H1 (cell line): Measurements from ENCODE around the gene GLYR1. TPM values are rescaled to one million over a fixed set of nuclear protein-coding genes. Genes with fewer than 3 reads are reported as not detected.
A peak's percentile ranks its signal among the peaks of the same experiment; 100 is the strongest.

Source experiments
- CTCF ChIA-PET: fragments of 300-600 bp; sonication (Branson Sonifier 250); formaldehyde crosslinking; loops from one replicate; lab custom pipeline; 2021; ENCODE audit not compliant: partially characterized antibody; lab: Charles Lee
- POLR2A ChIA-PET: fragments of 300-600 bp; sonication (Branson Sonifier 250); formaldehyde crosslinking; loops from one replicate; lab custom pipeline; 2021; ENCODE audit warnings: inconsistent platforms; ENCODE audit not compliant: partially characterized antibody; lab: Charles Lee
- DNase-seq, 2 experiments: peaks; one replicate each; pipeline versions ENCODE4 v3.0.0 to v3.0.0-alpha.2; 2010 to 2022; ENCODE audit warnings: low spot score in 2 of 2, low read depth in 1 of 2, mixed read lengths in 1 of 2
- FAIRE-seq: peaks from 2 replicates; lab custom pipeline; 2011; peaks lifted over from hg19 to GRCh38; lab: Jason Lieb, UNC
- H2AFZ ChIP-seq: 2 replicates; pipeline ENCODE4 v1.8.1; 2012; ENCODE audit warnings: low read length, inconsistent platforms
- H2AK5ac ChIP-seq: 2 replicates; pipeline ENCODE4 v1.6.1; 2013; ENCODE audit warnings: low read depth, low read length
- H2BK120ac ChIP-seq: replicated peaks from 2 replicates; pipeline ENCODE3; 2013; ENCODE audit warnings: low read depth, low read length, inconsistent platforms
- H2BK12ac ChIP-seq: 2 replicates; pipeline ENCODE4 v1.6.1; 2013; ENCODE audit warnings: low read depth, low read length
- H2BK15ac ChIP-seq: 2 replicates; pipeline ENCODE4 v1.6.1; 2013; ENCODE audit warnings: low read length
- H2BK20ac ChIP-seq: 2 replicates; pipeline ENCODE4 v1.6.1; 2013; ENCODE audit warnings: low read length
- H2BK5ac ChIP-seq: 2 replicates; pipeline ENCODE4 v1.6.1; 2013; ENCODE audit warnings: low read depth, low read length
- H3K14ac ChIP-seq: 2 replicates; pipeline ENCODE4 v1.6.1; 2013; ENCODE audit warnings: inconsistent platforms; ENCODE audit not compliant: insufficient read length
- H3K18ac ChIP-seq: 2 replicates; pipeline ENCODE4 v1.6.1; 2013; ENCODE audit warnings: low read length; ENCODE audit errors: extremely low read depth
- H3K23ac ChIP-seq: 2 replicates; pipeline ENCODE4 v1.6.1; 2013; ENCODE audit warnings: inconsistent platforms; ENCODE audit not compliant: insufficient read length
- H3K23me2 ChIP-seq: 2 replicates; pipeline ENCODE4 v1.6.1; 2013; ENCODE audit warnings: low read depth, low read length
- H3K27ac ChIP-seq: 2 replicates; pipeline ENCODE4 v1.6.1; 2011; ENCODE audit warnings: low read depth, low read length, inconsistent platforms
- H3K27me3 ChIP-seq, 4 experiments: replicated peaks in 1 of 4; 1 replicate in 1 of 4; 2 replicates in 3 of 4; pipeline versions ENCODE4 v1.6.1 to v1.8.1; 2011 to 2013; ENCODE audit warnings: low read length in 3 of 4, mild to moderate bottlenecking in 3 of 4, inconsistent platforms in 2 of 4, mixed read lengths in 2 of 4, moderate library complexity in 1 of 4; ENCODE audit not compliant: control insufficient read depth in 3 of 4, insufficient read depth in 3 of 4; ENCODE audit errors: extremely low read depth in 1 of 4
- H3K36me3 ChIP-seq, 4 experiments: 2 replicates each; pipeline versions ENCODE4 v1.6.1 to v1.8.1; 2011 to 2013; ENCODE audit warnings: mild to moderate bottlenecking in 4 of 4, low read length in 3 of 4, moderate library complexity in 2 of 4, control low read depth in 1 of 4, inconsistent platforms in 1 of 4; ENCODE audit not compliant: insufficient read depth in 4 of 4, control insufficient read depth in 2 of 4
- H3K4ac ChIP-seq: replicated peaks from 2 replicates; pipeline ENCODE3; 2013; ENCODE audit warnings: low read length, low read depth, mixed read lengths, inconsistent platforms; ENCODE audit not compliant: insufficient read length
- H3K4me1 ChIP-seq, 4 experiments: replicated peaks in 1 of 4; 1 replicate in 1 of 4; 2 replicates in 3 of 4; pipeline versions ENCODE4 v1.6.1 to v1.8.1; 2011 to 2013; ENCODE audit warnings: low read length in 3 of 4, inconsistent platforms in 2 of 4, mixed read lengths in 1 of 4; ENCODE audit not compliant: insufficient read depth in 4 of 4, control insufficient read depth in 3 of 4
- H3K4me2 ChIP-seq, 2 experiments: 2 replicates each; pipeline versions ENCODE4 v1.6.1 to v1.8.1; 2011 to 2013; ENCODE audit warnings: low read depth in 2 of 2, low read length in 2 of 2, control low read depth in 1 of 2, inconsistent platforms in 1 of 2, mild to moderate bottlenecking in 1 of 2; ENCODE audit not compliant: insufficient read depth in 1 of 2
- H3K4me3 ChIP-seq, 4 experiments: fragments of 200-600, 300-600 bp in 1 of 4; sonication (generic), shearing (Covaris generic), sonication (Bioruptor Twin) in 1 of 4; 2 replicates each; pipeline versions ENCODE4 v1.5.1 to v1.8.1; 2011 to 2016; ENCODE audit warnings: low read length in 4 of 4, low read depth in 3 of 4, control low read depth in 2 of 4, inconsistent platforms in 2 of 4, mild to moderate bottlenecking in 2 of 4, mixed read lengths in 1 of 4, moderate library complexity in 1 of 4; ENCODE audit not compliant: insufficient read depth in 2 of 4; ENCODE audit errors: extremely low read depth in 1 of 4
- H3K56ac ChIP-seq: replicated peaks from 2 replicates; pipeline ENCODE3; 2013; ENCODE audit warnings: low read depth, mild to moderate bottlenecking, mixed read lengths, low read length, inconsistent platforms; ENCODE audit not compliant: insufficient read length
- H3K79me1 ChIP-seq: 2 replicates; pipeline ENCODE4 v1.6.1; 2013; ENCODE audit warnings: low read depth, low read length, control low read depth
- H3K79me2 ChIP-seq, 2 experiments: 2 replicates each; pipeline versions ENCODE4 v1.6.1 to v1.8.1; 2012 to 2013; ENCODE audit warnings: low read length in 2 of 2, mild to moderate bottlenecking in 2 of 2, inconsistent platforms in 1 of 2; ENCODE audit not compliant: insufficient read depth in 2 of 2, control insufficient read depth in 1 of 2
- H3K9ac ChIP-seq, 4 experiments: replicated peaks in 1 of 4; 1 replicate in 1 of 4; 2 replicates in 3 of 4; pipeline versions ENCODE4 v1.6.1 to v1.8.1; 2011 to 2013; ENCODE audit warnings: low read depth in 3 of 4, low read length in 3 of 4, control low read depth in 2 of 4, mild to moderate bottlenecking in 2 of 4, moderate library complexity in 2 of 4, inconsistent platforms in 1 of 4; ENCODE audit errors: extremely low read depth in 1 of 4
- H3K9me3 ChIP-seq, 2 experiments: 2 replicates each; pipeline versions ENCODE4 v1.6.1 to v1.8.1; 2012 to 2013; ENCODE audit warnings: mild to moderate bottlenecking in 2 of 2, moderate library complexity in 2 of 2, control low read depth in 1 of 2, inconsistent platforms in 1 of 2, low read depth in 1 of 2, low read length in 1 of 2, mixed read lengths in 1 of 2; ENCODE audit not compliant: insufficient read depth in 2 of 2
- H4K20me1 ChIP-seq, 2 experiments: replicated peaks in 1 of 2; 2 replicates each; pipeline versions ENCODE3 to v1.8.1; 2011 to 2013; ENCODE audit warnings: inconsistent platforms in 2 of 2, low read length in 2 of 2, mild to moderate bottlenecking in 1 of 2; ENCODE audit not compliant: insufficient read depth in 2 of 2, control insufficient read depth in 1 of 2
- H4K5ac ChIP-seq: 2 replicates; pipeline ENCODE4 v1.6.1; 2013; ENCODE audit warnings: low read length, low read depth, mixed read lengths, inconsistent platforms; ENCODE audit not compliant: insufficient read length
- H4K8ac ChIP-seq: 2 replicates; pipeline ENCODE4 v1.8.0; 2013; ENCODE audit warnings: mild to moderate bottlenecking, moderate library complexity, low read length, inconsistent platforms; ENCODE audit not compliant: insufficient read depth; ENCODE audit errors: extremely low read depth
- H4K91ac ChIP-seq: replicated peaks from 2 replicates; pipeline ENCODE3; 2013; ENCODE audit warnings: low read length, mixed read lengths, inconsistent platforms; ENCODE audit not compliant: insufficient read length
- KDM1A ChIP-seq: fragments of 200-600, 300-600 bp; sonication (generic); IDR thresholded peaks from 2 replicates; pipeline ENCODE4 v1.7.1; 2016; ENCODE audit warnings: mild to moderate bottlenecking, low read length, borderline replicate concordance
- SP2 ChIP-seq: IDR thresholded peaks from 2 replicates; pipeline ENCODE4 v1.6.1; 2012; ENCODE audit warnings: mild to moderate bottlenecking, low read length, inconsistent platforms
- WGBS, 2 experiments: shearing (Covaris generic) in 1 of 2; methylation state at CpG; one replicate each; pipeline versions ENCODE4 v1.1.6 to v1.1.7; 2013 to 2015; ENCODE audit warnings: low lambda C conversion rate in 2 of 2, mixed read lengths in 2 of 2, inconsistent platforms in 1 of 2, low coverage in 1 of 2, missing lambda C conversion rate in 1 of 2; ENCODE audit not compliant: insufficient replicate concordance in 2 of 2, insufficient coverage in 1 of 2, insufficient read length in 1 of 2; ENCODE audit errors: extremely low coverage in 1 of 2, missing lambda C conversion rate in 1 of 2; 5-methylcytosine and 5-hydroxymethylcytosine counted together
- polyA plus RNA-seq, 7 experiments: library from polyadenylated mRNA; depleted of rRNA in 3 of 7; stranded (reverse) in 5 of 7; unstranded in 2 of 7; fragments of >200 nt in 5 of 7; fragments of 200-250 nt in 2 of 7; gene quantifications; 1 replicate in 5 of 7; 2 replicates in 1 of 7; 4 replicates in 1 of 7; pipeline versions ENCODE4 v1.2.1 to v1.2.3, GENCODE V29; 2011 to 2013; ENCODE audit warnings: missing spikeins in 2 of 7, mixed read lengths in 2 of 7
- total RNA-seq: library from RNA; stranded (reverse); fragmentation: NEBNext Ultra II Directional; extraction: Animal tissue kit (Norgen Biotek cat#: 25700); gene quantifications from 2 replicates; pipeline ENCODE4 v1.2.1, GENCODE V29; 2021

GLYR1 gene
- total and polyA plus RNA-seq, 2 of the 8 experiments (the other 6 are each of a cell fraction or from before 2014, with no cell fraction given): 50.2 to 115 TPM

- FAIRE-seq: no peak
These were observed 83.3 kb downstream of the GLYR1 start for GRCh38 chr16:4763791-4764190.

More at GRCh38 chr16:4763791-4764190, 83.3 kb downstream of the GLYR1 start:
- no peak for DNase-seq
- ChIA-PET CTCF (interaction anchor here (0.6 to 1.6 kb wide), 3 partner anchors 19 to 197 kb away, joined by 3 to 5 read pairs (median 4); no protein-coding TSS in a partner anchor), POLR2A (interaction anchor here (1.3 to 1.7 kb wide), 2 partner anchors 17 to 41 kb away, joined by 4 to 5 read pairs; no protein-coding TSS in a partner anchor)
- Histone ChIP-seq H3K79me2 (peaks cover 0 to 15% of the 10 kb centered on the region in 2 experiments; a peak in 2 of 4 replicates), H3K36me3 (peaks cover 3 to 24% (median 19%) of the 10 kb centered on the region in 4 experiments; a peak in 7 of 8 replicates), H2BK15ac (no peak overlapping the region), H3K27me3 (no peaks in the 10 kb centered on the region), H3K9ac (no peak overlapping the region), H2AK5ac (no peak overlapping the region), H3K18ac (no peak overlapping the region), H3K4ac (no peak overlapping the region), H3K14ac (no peak overlapping the region), H3K23me2 (peaks cover 10% of the 10 kb centered on the region), H3K56ac (no peak overlapping the region), H2BK12ac (no peak overlapping the region), H3K23ac (no peak overlapping the region), H3K27ac (no peak overlapping the region), H4K91ac (no peak overlapping the region), H2BK20ac (no peak overlapping the region), H2BK120ac (no peak overlapping the region), H4K20me1 (peaks cover 7 to 9% of the 10 kb centered on the region in 2 experiments), H4K8ac (0 out of 2 replicates have a peak overlapping the region, but pooled peaks have one; percentile 68), H3K9me3 (no peaks in the 10 kb centered on the region), H3K4me1 (peaks cover 0 to 3% (median 1%) of the 10 kb centered on the region in 4 experiments; a peak in 2 of 7 replicates), H2AFZ (no peak overlapping the region), H3K4me2 (no peak overlapping the region), H2BK5ac (no peak overlapping the region), H4K5ac (no peak overlapping the region), H3K4me3 (no peak overlapping the region), H3K79me1 (peaks cover 5% of the 10 kb centered on the region; the same call in 1 of the 2 replicates)
- WGBS, 2 experiments: 92% methylated on average over 6 of the region's 7 CpGs; no CpG with 5 or more reads in 1 of the 2 experiments
- TF ChIP-seq KDM1A (no peak), SP2 (no peak)
